ENCODE results near the gene BMP8B. TPM values are rescaled to one million over a fixed set of nuclear protein-coding genes. Genes with fewer than 3 reads are reported as not detected.
"Not testable (repeated sequence)": the region's sequence is repeated elsewhere in the genome, so short reads cannot be mapped to it uniquely, and the experiment has no call there.

The BMP8B gene
- total RNA-seq, 1 donor from 2014 or later = 0.74 TPM

- peak; percentile 59 for DNase-seq (ENCODE audit: low spot score)
Observed at GRCh38 chr1:39779137-39779536, 9.5 kb downstream of the BMP8B start.

- DNase-seq (ENCODE audit: low spot score) = peak; percentile 35
Observed at GRCh38 chr1:39778463-39779099, 10.1 kb downstream of the BMP8B start.

DNA sequence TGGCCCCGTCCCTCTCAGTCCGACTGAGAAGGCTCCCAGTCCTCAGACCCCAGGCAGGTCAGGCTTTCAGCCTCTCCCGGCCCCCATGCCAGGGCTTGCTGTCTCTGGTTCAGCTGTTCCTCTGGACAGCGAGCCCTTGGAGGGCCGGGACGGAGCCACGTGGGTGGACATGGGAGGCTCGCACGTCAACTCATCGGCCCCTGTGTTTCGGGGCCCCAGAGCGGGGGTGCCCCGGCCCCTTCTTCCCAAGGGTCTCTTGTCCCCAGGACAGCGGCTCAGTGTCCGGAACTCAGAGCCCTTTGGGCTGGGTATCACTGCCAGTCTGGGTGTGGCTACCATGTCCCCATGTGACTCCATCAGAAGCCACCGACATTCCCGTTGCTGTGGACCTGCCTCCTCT lies 10.8 kb downstream of the BMP8B start:
- DNase-seq (ENCODE audit: low spot score) = peak; percentile 86

GRCh38 chr1:39777306-39777705 lies 11.4 kb downstream of the BMP8B start:
- peak; percentile 60 for DNase-seq (ENCODE audit: low spot score)

DNA sequence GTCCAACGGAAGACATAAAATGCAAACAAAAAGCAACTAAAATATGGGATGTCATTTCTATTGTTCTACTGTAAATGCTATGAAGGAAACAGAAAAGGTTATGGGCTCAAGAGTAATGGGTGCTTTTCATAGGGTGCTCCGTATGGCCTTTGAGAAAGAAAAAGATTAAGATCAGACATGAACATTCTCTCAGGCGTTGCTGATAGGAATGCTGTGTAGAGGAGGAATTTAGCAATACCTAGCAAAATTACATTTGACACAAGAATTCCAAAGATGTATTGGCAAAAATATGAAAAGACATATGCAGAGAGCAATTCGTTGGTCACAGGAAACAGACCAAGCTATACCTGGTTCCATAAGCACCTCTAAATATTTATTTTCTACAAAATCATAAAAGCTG lies 11.8 kb downstream of the BMP8B start:
- no peak for DNase-seq (ENCODE audit: low spot score)

GRCh38 chr1:39776400-39776713 lies 12.3 kb downstream of the BMP8B start:
- DNase-seq (ENCODE audit: low spot score) = peak; percentile 85

DNA sequence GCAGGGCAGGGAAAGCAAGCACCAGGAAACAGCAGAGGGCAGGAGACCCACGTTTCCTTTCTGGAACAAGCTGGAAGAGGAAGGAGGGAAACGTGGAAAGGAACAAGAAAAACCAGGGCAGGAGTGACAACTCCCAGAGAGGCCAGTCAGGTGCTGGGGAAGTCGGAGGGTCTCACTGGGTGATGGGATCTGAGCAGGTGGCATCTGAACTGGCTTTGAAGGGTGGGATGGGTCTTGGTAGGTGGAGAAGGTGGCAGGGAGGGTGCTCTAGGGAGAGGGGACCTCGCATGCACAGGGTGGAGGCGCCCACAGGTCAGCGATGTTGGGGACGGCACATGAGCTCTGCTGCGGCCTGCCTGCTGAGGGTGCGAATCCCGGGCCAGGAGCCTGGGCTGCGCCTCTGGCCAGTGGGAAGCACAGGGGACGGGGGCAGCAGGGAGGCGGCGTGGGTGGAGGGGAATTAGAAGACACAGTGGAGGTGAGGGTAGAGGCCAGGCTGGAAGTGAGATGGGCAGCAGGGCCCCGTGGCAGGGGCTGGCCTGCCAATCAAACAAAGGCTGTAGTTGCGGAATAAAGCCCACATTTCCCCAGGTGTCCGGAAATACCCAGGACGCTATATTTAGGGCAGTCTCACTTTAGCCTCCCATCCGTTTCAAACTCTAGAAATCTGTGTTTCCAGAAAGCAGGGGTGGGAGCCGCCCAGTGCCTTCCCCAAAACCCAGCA lies 12.8 kb downstream of the BMP8B start:
- DNase-seq (ENCODE audit: low spot score) = peak; percentile 57

- peak; percentile 67 for DNase-seq (ENCODE audit: low spot score)
Observed at GRCh38 chr1:39775141-39775540, 13.5 kb downstream of the BMP8B start.

DNA sequence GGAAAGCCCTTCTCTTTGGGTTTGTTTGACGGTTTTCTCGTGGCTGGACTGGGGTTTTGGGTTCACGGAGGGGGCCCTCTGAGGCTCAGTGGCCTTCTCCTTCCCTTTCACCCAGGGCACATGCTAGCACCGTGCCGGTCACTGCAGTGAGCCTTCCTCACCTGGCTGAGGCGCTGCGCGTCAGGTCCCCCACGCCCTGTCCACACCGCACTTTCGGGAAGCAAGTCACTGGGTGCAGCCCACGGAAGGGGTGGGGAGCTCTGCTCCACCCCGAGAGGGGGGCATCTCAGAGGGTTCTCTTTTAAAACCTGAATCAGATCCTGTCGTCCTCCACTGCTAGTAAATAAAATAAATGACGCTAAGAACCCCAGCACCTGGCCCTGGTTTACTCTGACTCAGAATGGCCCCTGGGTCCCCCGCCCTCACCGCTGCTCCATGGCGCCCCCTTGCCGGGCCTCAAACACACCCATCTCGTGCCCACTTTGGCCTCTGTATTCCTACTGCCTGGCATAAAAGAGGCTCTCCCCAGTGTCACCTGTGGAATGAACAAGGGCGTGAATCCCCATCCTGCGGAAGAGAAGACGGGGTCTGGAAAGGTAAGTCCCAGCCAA lies 15.2 kb downstream of the BMP8B start:
- not testable (repeated sequence) for DNase-seq (ENCODE audit: low spot score)

DNA sequence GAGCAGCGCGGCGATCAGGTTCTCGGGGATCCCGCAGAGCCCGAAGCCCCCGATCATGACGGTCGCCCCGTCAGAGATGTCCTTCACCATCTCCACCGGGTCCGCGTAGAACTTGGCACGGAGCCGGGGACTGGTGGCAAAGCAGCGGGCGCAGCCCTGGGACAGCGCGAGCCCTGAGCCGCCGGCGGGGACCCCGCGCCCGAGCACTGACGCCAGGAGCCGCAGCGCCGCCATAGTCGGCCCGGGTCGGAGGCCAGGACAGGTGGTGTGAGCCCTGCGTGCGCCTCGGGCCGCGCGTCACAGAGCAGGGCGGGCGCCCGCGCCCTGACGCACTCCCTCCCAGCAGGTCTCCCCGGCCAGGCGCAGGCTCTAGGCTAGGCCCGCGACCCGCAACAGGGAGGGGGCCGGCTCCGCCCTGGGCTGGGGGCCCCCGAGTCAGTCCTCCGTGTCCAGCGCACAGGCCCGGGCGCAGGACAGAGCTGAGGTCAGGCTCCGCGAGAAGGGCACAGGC lies 17.6 kb downstream of the BMP8B start, which contains the start of gene OXCT2:
Gene OXCT2, minus strand, starts transcription at position 327 of the 511 bp plus-strand sequence. Its CDS starts 93 bp downstream, at position 234.
- peak; percentile 53 for DNase-seq (ENCODE audit: low spot score)

GRCh38 chr1:39770100-39771021 lies 18.3 kb downstream of the BMP8B start:
- not testable (repeated sequence) for DNase-seq (ENCODE audit: low spot score)

- DNase-seq (ENCODE audit: low spot score) = peak; percentile 62
Observed at GRCh38 chr1:39769502-39769901, 19.2 kb downstream of the BMP8B start.

DNA sequence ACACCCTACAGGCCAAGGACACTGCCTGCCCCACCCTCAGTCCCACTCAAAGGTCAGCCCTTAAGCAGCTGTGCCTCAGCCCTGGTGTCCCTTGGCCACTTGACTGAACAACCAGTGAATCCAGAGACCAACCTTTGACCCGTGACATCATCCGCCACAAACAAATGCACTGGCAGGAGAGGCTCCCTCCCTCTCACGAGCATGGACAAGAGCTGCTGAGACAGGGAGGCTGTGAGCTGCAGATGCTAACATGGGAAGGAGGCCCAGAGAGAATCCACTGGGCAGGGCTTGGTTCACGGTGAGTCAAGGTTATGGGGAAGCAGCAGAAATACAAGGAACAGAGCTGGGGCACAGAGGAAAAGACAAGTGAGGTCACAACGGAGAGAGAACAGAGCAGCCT lies 22.2 kb downstream of the BMP8B start:
- DNase-seq (ENCODE audit: low spot score) = not testable (repeated sequence)

- peak; percentile 41 for DNase-seq (ENCODE audit: low spot score)
Observed at GRCh38 chr1:39764512-39764911, 24.2 kb downstream of the BMP8B start.

- DNase-seq (ENCODE audit: low spot score) = peak; percentile 76
Observed at GRCh38 chr1:39763619-39764374, 24.9 kb downstream of the BMP8B start.

DNA sequence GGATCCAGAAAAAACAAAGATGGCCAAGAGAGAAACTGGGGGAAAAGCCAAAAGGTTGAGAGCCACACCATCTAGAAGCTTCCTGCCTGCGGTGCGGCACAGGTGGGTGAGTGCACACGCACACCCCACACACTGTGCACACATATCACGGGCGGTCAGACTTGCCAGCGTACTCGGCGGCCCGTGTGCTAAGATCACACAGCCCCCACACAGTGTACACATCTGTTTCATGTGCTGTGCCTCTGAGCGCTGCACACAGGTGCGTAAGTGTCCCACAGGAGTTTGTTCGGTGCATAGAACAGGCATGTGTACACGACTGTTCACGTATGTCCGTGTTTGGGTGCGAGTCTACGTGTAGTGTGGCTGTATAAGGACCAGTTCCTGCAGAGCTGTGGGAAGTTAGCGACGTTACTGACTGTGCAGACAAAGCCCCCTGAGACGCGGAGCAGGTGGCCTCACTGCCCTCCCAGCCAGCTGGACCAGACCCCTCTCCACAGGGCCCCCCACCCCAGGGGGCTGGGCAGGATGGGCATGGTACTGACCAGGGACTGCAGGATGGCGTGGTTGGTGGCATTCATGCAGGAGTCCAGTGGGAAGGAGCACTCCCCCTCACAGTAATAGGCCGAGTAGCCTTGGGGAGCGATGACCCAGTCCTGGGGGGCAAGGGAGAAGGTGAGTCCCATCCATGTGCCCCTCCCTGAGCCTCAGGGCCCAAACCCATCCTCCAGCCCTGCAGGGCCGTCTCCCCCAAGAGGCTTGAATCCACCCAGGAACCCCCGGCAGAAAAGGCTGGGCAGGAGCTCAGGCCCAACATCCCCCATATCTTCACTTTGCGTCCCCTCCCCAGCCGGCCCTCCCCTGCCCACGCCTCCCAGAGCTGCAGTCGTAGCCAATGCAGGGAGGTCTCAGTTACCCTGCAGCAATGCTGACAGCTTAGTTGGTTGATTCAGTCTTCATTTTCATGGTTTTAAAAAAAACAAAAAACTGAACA lies 25.8 kb downstream of the BMP8B start:
- DNase-seq (ENCODE audit: low spot score) = peak; percentile 59

- peak; percentile 76 for DNase-seq (ENCODE audit: low spot score)
Observed at GRCh38 chr1:39761557-39762260, 27.0 kb downstream of the BMP8B start.

DNA sequence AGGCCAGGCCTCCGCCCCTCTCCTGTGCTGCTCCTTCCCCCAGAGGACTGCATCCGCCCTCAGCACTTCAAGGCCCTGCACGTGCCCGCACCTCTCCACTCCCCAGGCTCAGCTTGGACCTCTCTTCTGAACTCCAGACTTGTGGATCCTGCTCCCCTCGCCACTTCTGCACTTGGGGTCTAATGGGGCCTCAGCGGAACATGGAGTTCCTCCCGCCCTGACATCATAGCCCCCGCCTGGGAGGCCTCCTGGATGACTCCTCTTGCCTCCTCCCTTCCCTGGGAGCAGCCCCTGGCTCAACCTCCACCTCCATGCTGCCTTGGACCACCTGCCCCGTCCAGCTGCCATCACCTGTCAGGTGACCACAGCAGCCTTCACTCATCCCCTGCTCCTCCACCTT lies 27.6 kb downstream of the BMP8B start:
- no peak for DNase-seq (ENCODE audit: low spot score)
